Germinal center (tissue), 1 donor: ENCODE data around the gene PIEZO1.
"Not testable (repeated sequence)": the region's sequence is repeated elsewhere in the genome, so short reads cannot be mapped to it uniquely, and the experiment has no call there.

ENCODE experiments used
- DNase-seq: peaks from one replicate; pipeline ENCODE4 v3.0.0; 2012; ENCODE audit warnings: mixed read lengths, low spot score

Gene PIEZO1

DNA sequence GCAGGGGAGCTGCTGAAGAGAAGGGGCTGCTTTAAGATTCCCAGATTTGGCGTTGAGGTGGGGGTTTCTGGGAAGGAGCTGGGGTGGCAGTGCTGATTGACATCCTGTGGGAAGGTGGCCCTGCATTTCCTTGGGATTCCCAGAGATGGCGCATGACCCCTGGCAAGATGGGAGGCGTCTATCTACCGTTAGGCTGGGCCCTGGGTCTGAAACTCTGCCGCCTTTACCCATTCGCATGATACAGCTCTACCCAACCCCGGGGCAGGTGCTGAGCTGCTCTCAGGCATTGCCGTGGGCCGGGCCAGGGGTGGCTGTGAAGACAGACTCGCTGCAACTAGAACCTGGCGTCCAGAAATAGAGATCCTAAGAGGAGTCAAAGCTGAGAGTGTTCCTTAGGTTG is 112.2 kb downstream of the PIEZO1 start:
- no peak for DNase-seq

- no peak for DNase-seq
Observed at GRCh38 chr16:88671806-88672205, 113.2 kb downstream of the PIEZO1 start.

GRCh38 chr16:88669980-88670379 is 115.0 kb downstream of the PIEZO1 start:
- DNase-seq: no peak

DNA sequence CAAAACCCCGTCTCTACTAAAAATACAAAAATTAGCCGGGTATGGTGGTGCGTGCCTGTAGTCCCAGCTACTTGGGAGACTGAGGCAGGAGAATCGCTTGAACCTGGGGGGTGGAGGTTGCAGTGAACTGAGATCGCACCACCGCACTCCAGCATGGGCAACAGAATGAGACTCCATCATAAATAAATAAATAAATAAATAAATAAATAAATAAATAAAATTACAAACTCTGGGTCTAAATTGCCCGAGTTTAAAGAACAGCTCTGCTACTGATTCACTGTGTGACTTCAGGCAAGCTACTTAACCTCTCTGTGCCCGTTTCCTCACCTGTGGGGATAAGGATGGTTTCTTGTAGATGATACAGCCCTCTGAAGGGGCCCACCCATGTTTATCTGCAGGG is 115.5 kb downstream of the PIEZO1 start:
- DNase-seq: not testable (repeated sequence)

DNA sequence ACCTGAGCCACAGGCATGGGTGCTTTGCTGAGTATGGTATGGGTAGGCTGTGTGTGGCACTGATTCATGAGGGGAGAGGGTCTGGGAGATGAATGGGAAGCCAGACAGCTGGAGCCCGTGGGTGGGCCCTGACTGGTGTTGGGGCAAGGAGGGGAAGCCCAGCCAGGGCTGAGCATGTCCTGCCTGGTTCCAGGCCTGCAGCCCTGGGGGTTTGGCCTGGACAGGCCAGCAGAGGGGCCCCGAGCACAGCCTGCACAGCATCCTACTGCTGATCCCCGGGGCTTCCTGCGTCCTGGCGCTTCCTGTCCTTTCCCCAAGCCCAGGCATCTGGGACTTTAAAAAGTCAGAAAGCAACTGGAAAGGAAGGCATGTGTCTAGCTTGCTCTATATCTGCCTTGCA is 117.6 kb downstream of the PIEZO1 start:
- DNase-seq: no peak

GRCh38 chr16:88665570-88665969 is 119.5 kb downstream of the PIEZO1 start:
- no peak for DNase-seq
